ENCODE measurements around the gene GPR6.

The GPR6 gene

DNA sequence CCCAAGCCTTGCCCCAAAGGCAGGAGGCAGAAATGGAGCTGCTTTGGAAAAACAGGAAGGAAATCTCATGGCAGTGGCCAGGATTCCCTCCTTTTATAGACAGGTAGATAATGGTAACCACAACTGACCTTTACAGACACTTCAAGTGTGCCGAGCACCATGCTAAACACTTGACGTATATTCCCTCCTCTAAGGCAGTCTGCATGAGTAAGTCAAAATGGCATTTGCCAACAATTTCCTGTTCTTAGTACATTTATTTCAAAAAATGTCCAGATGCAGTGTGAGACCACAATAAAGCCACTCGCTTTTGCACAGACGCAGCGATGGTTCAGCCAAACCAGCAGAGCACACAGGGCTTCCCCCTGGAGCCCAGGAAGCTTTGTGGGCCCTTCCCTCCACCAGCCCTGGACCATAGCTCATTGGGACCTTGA, 16.5 kb upstream of the GPR6 start:
- TF ChIP-seq ZNF37A (tag by site-specific recombination; IDR thresholded peaks at IDR 0.05) = no peak
- TF ChIP-seq ZNF837 (tag by site-specific recombination; IDR thresholded peaks at IDR 0.05) = no peak
- no peak for TF ChIP-seq ZNF768 (tag by site-specific recombination; IDR thresholded peaks at IDR 0.05)
- TF ChIP-seq BCL11B (tag by site-specific recombination; IDR thresholded peaks at IDR 0.05; ENCODE audit: low read depth) = no peak
- TF ChIP-seq ZNF423 (tag by site-specific recombination; IDR thresholded peaks at IDR 0.05) = no peak
- no peak for TF ChIP-seq ZNF785 (tag by site-specific recombination; IDR thresholded peaks at IDR 0.05)
- no peak for TF ChIP-seq ZNF670 (tag by site-specific recombination; IDR thresholded peaks at IDR 0.05; ENCODE audit: low read depth)
- no peak for TF ChIP-seq ZNF23 (tag by site-specific recombination; IDR thresholded peaks at IDR 0.05; ENCODE audit: borderline replicate concordance)
- no peak for TF ChIP-seq ZNF623 (tag by site-specific recombination; IDR thresholded peaks at IDR 0.05)
- TF ChIP-seq ZNF394 (tag by site-specific recombination; IDR thresholded peaks at IDR 0.05; ENCODE audit: borderline replicate concordance) = no peak
- TF ChIP-seq ZNF221 (tag by site-specific recombination; IDR thresholded peaks at IDR 0.05; ENCODE audit: borderline replicate concordance) = no peak
- TF ChIP-seq ZNF549 (tag by site-specific recombination; IDR thresholded peaks at IDR 0.05) = no peak
- no peaks in the 10 kb centered on the region for H3K4me1 ChIP-seq (ENCODE audit: control insufficient read depth, insufficient read depth, low read length)
- ChIA-PET POLR2A (no interaction called here), CTCF (interaction anchor here (0.5 to 1.1 kb wide), 3 partner anchors 10 to 78 kb away, joined by 3 to 7 read pairs (median 3); no protein-coding TSS in a partner anchor)
- H3K36me3 ChIP-seq (ENCODE audit: control insufficient read depth in 2 of 2, insufficient read depth in 1 of 2, low read length in 2 of 2) = no peaks in the 10 kb centered on the region
- H3K4me3 ChIP-seq (ENCODE audit: low read depth, low read length) = no peak overlapping the region
- H3K9me3 ChIP-seq (ENCODE audit: control insufficient read depth, insufficient read depth, low read depth, low read length) = no peaks in the 10 kb centered on the region
- no peak overlapping the region for H3K27ac ChIP-seq (ENCODE audit: extremely low read depth, low read depth, low read length)

DNA sequence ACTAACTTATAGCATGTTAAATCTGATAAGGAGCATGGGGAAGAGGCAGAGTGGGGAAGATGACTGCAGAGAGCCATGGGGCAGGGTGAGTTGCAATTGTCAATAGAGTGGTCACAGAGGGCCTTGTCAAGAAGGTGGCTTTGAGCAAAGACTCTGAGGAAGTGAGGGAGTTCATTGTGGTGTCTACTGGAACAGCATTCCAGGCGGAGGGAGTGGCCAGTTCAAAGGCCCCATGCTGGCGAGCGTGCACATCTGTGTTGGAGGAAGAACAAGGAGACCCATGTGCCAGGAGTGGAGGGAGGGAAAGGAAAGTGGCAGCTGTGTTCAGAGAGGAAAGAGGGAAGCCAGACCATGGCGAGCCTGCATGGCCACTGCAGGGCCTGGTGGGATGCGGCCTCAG, 15.8 kb upstream of the GPR6 start:
- no peaks in the 10 kb centered on the region for H3K36me3 ChIP-seq (ENCODE audit: control insufficient read depth in 2 of 2, insufficient read depth in 1 of 2, low read length in 2 of 2)
- CTCF ChIA-PET = no interaction called here
- TF ChIP-seq ZNF114 (tag by site-specific recombination; IDR thresholded peaks at IDR 0.05) (no peak), WT1 (tag by site-specific recombination; IDR thresholded peaks at IDR 0.05) (no peak), ZSCAN30 (tag by site-specific recombination; IDR thresholded peaks at IDR 0.05) (no peak), TCF7L2 (IDR thresholded peaks at IDR 0.05; ENCODE audit: borderline replicate concordance, low read depth, low read length) (no peak), ZNF169 (tag by site-specific recombination; IDR thresholded peaks at IDR 0.05) (no peak), IKZF3 (tag by site-specific recombination; IDR thresholded peaks at IDR 0.05) (no peak), ZNF133 (tag by site-specific recombination; IDR thresholded peaks at IDR 0.05) (no peak), ZNF677 (tag by site-specific recombination; IDR thresholded peaks at IDR 0.05) (no peak), ZNF138 (tag by site-specific recombination; IDR thresholded peaks at IDR 0.05; ENCODE audit: borderline replicate concordance) (no peak), ZNF837 (tag by site-specific recombination; IDR thresholded peaks at IDR 0.05) (no peak), ZSCAN5A (tag by site-specific recombination; IDR thresholded peaks at IDR 0.05) (no peak), EGR2 (tag by site-specific recombination; IDR thresholded peaks at IDR 0.05; ENCODE audit: low read depth) (no peak)
- TF ChIP-seq, protein P1, sequence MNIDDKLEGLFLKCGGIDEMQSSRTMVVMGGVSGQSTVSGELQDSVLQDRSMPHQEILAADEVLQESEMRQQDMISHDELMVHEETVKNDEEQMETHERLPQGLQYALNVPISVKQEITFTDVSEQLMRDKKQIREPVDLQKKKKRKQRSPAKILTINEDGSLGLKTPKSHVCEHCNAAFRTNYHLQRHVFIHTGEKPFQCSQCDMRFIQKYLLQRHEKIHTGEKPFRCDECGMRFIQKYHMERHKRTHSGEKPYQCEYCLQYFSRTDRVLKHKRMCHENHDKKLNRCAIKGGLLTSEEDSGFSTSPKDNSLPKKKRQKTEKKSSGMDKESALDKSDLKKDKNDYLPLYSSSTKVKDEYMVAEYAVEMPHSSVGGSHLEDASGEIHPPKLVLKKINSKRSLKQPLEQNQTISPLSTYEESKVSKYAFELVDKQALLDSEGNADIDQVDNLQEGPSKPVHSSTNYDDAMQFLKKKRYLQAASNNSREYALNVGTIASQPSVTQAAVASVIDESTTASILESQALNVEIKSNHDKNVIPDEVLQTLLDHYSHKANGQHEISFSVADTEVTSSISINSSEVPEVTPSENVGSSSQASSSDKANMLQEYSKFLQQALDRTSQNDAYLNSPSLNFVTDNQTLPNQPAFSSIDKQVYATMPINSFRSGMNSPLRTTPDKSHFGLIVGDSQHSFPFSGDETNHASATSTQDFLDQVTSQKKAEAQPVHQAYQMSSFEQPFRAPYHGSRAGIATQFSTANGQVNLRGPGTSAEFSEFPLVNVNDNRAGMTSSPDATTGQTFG (tag by site-specific recombination; IDR thresholded peaks at IDR 0.05; ENCODE audit: borderline replicate concordance) = no peak
- POLR2A ChIA-PET = no interaction called here
- no peak overlapping the region for H3K4me3 ChIP-seq (ENCODE audit: low read depth, low read length)
- no peaks in the 10 kb centered on the region for H3K4me1 ChIP-seq (ENCODE audit: control insufficient read depth, insufficient read depth, low read length)
- no peaks in the 10 kb centered on the region for H3K9me3 ChIP-seq (ENCODE audit: control insufficient read depth, insufficient read depth, low read depth, low read length)
- H3K27ac ChIP-seq (ENCODE audit: extremely low read depth, low read depth, low read length) = no peak overlapping the region
